SH-SY5Y (cell line): ENCODE measurements around the gene NCKAP5L.

Experiments used
- GATA2 ChIP-seq: IDR thresholded peaks from 2 replicates; pipeline ENCODE4 v1.6.1; 2011; ENCODE audit warnings: mild to moderate bottlenecking, low read depth, low read length
- GATA3 ChIP-seq: IDR thresholded peaks from 2 replicates; pipeline ENCODE4 v1.6.1; 2011; ENCODE audit warnings: low read depth, mild to moderate bottlenecking, low read length, moderate library complexity

GRCh38 chr12:49800421-49801140 is 27.6 kb downstream of the NCKAP5L start:
- TF ChIP-seq GATA3 = no peak
- TF ChIP-seq GATA2 = no peak
